ENCODE results near the gene NRDE2.

- no peak for TF ChIP-seq CTCF (conservative IDR thresholded peaks at IDR 0.05; ENCODE audit: low read length)
- no peak for TF ChIP-seq EZH2phosphoT487 (IDR thresholded peaks at IDR 0.05; ENCODE audit: borderline replicate concordance, low read depth, low read length)
These were observed 23.0 kb upstream of the NRDE2 start for GRCh38 chr14:90354551-90355298.
